Subcutaneous adipose tissue (tissue), 4 donors: ENCODE data around the gene SLC27A4. TPM values are rescaled to one million over a fixed set of nuclear protein-coding genes. Genes with fewer than 3 reads are reported as not detected.

ENCODE experiments used
- CTCF ChIP-seq: fragments of 450-650 bp; IDR thresholded peaks from one replicate; pipeline ENCODE4 v1.5.1; 2016; ENCODE audit warnings: low read depth, mild to moderate bottlenecking, control low read depth, antibody characterized with exemption, moderate library complexity
- total RNA-seq, 4 donors: library from RNA; depleted of rRNA; stranded (reverse); fragments of >200 nt; gene quantifications; one replicate each; pipeline ENCODE4 v1.1.0, GENCODE V29; 2016

Gene SLC27A4
- total RNA-seq, 4 donors from 2014 or later = 10.1 to 17.3 (median 12.3) TPM

- no peak for TF ChIP-seq CTCF
Measured at GRCh38 chr9:128358861-128359260, 18.5 kb downstream of the SLC27A4 start.

GRCh38 chr9:128360826-128361225 is 20.5 kb downstream of the SLC27A4 start:
- no peak for TF ChIP-seq CTCF

- TF ChIP-seq CTCF = no peak
Measured at GRCh38 chr9:128361296-128361985, 21.1 kb downstream of the SLC27A4 start.

GRCh38 chr9:128361986-128362646 is 21.8 kb downstream of the SLC27A4 start:
- no peak for TF ChIP-seq CTCF

GRCh38 chr9:128362774-128363173 is 22.4 kb downstream of the SLC27A4 start:
- TF ChIP-seq CTCF = no peak

GRCh38 chr9:128365525-128365924 is 25.2 kb downstream of the SLC27A4 start:
- no peak for TF ChIP-seq CTCF

GRCh38 chr9:128369024-128369706 is 28.8 kb downstream of the SLC27A4 start:
- TF ChIP-seq CTCF = no peak
